Measurements from ENCODE around the gene ATP13A5.

The ATP13A5 gene

GRCh38 chr3:193347521-193348501 is 30.7 kb downstream of the ATP13A5 start:
- DNase-seq (ENCODE audit: low read depth in 2 of 2) = no peak

GRCh38 chr3:193346259-193346658 is 32.3 kb downstream of the ATP13A5 start:
- no peak for DNase-seq (ENCODE audit: low read depth in 2 of 2)

- no peak for DNase-seq (ENCODE audit: low read depth in 2 of 2)
Observed at GRCh38 chr3:193345431-193345830, 33.1 kb downstream of the ATP13A5 start.

GRCh38 chr3:193344486-193344885 is 34.1 kb downstream of the ATP13A5 start:
- DNase-seq (ENCODE audit: low read depth in 2 of 2) = no peak

- no peak for DNase-seq (ENCODE audit: low read depth in 2 of 2)
Observed at GRCh38 chr3:193343726-193344222, 34.8 kb downstream of the ATP13A5 start.

GRCh38 chr3:193342551-193342950 is 36.0 kb downstream of the ATP13A5 start:
- DNase-seq (ENCODE audit: low read depth in 2 of 2) = no peak

GRCh38 chr3:193335031-193335430 is 43.5 kb downstream of the ATP13A5 start:
- DNase-seq (ENCODE audit: low read depth in 2 of 2) = no peak

- DNase-seq (ENCODE audit: low read depth in 2 of 2) = no peak
Observed at GRCh38 chr3:193333229-193333628, 45.3 kb downstream of the ATP13A5 start.

GRCh38 chr3:193330555-193331204 is 47.9 kb downstream of the ATP13A5 start:
- DNase-seq (ENCODE audit: low read depth in 2 of 2) = no peak

- DNase-seq (ENCODE audit: low read depth in 2 of 2) = no peak
Observed at GRCh38 chr3:193317682-193318300, 60.8 kb downstream of the ATP13A5 start.

- DNase-seq (ENCODE audit: low read depth in 2 of 2) = no peak
Observed at GRCh38 chr3:193314161-193314560, 64.4 kb downstream of the ATP13A5 start.

GRCh38 chr3:193313061-193313958 is 65.2 kb downstream of the ATP13A5 start:
- no peak for DNase-seq (ENCODE audit: low read depth in 2 of 2)

GRCh38 chr3:193310914-193311723 is 67.4 kb downstream of the ATP13A5 start:
- no peak for DNase-seq (ENCODE audit: low read depth in 2 of 2)

- no peak for DNase-seq (ENCODE audit: low read depth in 2 of 2)
Observed at GRCh38 chr3:193305356-193305755, 73.2 kb downstream of the ATP13A5 start.

- DNase-seq (ENCODE audit: low read depth in 2 of 2) = no peak
Observed at GRCh38 chr3:193301433-193301832, 77.1 kb downstream of the ATP13A5 start.

- DNase-seq (ENCODE audit: low read depth in 2 of 2) = no peak
Observed at GRCh38 chr3:193297421-193297820, 81.1 kb downstream of the ATP13A5 start.

- no peak for DNase-seq (ENCODE audit: low read depth in 2 of 2)
Observed at GRCh38 chr3:193295985-193296384, 82.6 kb downstream of the ATP13A5 start.

GRCh38 chr3:193292386-193292785 is 86.2 kb downstream of the ATP13A5 start:
- DNase-seq (ENCODE audit: low read depth in 2 of 2) = no peak

GRCh38 chr3:193271101-193271840 is 107.3 kb downstream of the ATP13A5 start:
- no peak for DNase-seq (ENCODE audit: low read depth in 2 of 2)

- no peak for DNase-seq (ENCODE audit: low read depth in 2 of 2)
Observed at GRCh38 chr3:193270451-193270850, 108.1 kb downstream of the ATP13A5 start.

Data from stimulated activated CD8-positive, alpha-beta memory T cell treated with anti-CD3 and anti-CD28 coated beads, Interleukin-2, amount 100 ng/mL, for 1 hour (primary cell).